K562 (cell line): ENCODE results near the gene DDAH2. TPM values are rescaled to one million over a fixed set of nuclear protein-coding genes. Genes with fewer than 3 reads are reported as not detected.

Source experiments
- ADNP ChIP-seq: fragments of 200-800 bp; sonication (Bioruptor generic); IDR thresholded peaks from 2 replicates; pipeline ENCODE4 v1.6.1; 2016; ENCODE audit warnings: missing genetic modification characterization, missing compliant biosample characterization
- ARID3B ChIP-seq: fragments of 250-450 bp; sonication (Bioruptor Pico); IDR thresholded peaks from 2 replicates; pipeline ENCODE4 v1.4.0; 2020; ENCODE audit warnings: borderline replicate concordance
- ATF1 ChIP-seq, 2 experiments: fragments of 450-650 bp in 1 of 2; IDR thresholded peaks; 2 replicates each; pipeline ENCODE4 v1.6.1; 2016; ENCODE audit warnings: missing compliant biosample characterization in 1 of 2, missing genetic modification characterization in 1 of 2
- CHD1 ChIP-seq: fragments of 200-600 bp; sonication (generic); IDR thresholded peaks from one replicate; pipeline ENCODE4 v1.6.1; 2012; ENCODE audit warnings: mild to moderate bottlenecking, moderate library complexity, low read length, inconsistent platforms
- FOXM1 ChIP-seq, 2 experiments: fragments of 450-650 bp in 1 of 2; sonication (generic) in 1 of 2; formaldehyde crosslinking in 1 of 2; IDR thresholded peaks; 2 replicates each; pipeline versions ENCODE4 v1.6.1 to v1.9.0; 2017 to 2022; ENCODE audit warnings: low read depth in 2 of 2, mild to moderate bottlenecking in 2 of 2, missing genetic modification reagents in 1 of 2, moderate library complexity in 1 of 2
- FOXP1 ChIP-seq: sonication (generic); formaldehyde crosslinking; IDR thresholded peaks from 2 replicates; pipeline ENCODE4 v1.8.0; 2022; ENCODE audit warnings: mild to moderate bottlenecking, missing genetic modification reagents
- NKRF ChIP-seq: fragments of 450-650 bp; IDR thresholded peaks from 2 replicates; pipeline ENCODE4 v1.6.1; 2016; ENCODE audit warnings: borderline replicate concordance
- PCBP1 ChIP-seq: fragments of 200-400 bp; formaldehyde crosslinking; IDR thresholded peaks from 2 replicates; pipeline ENCODE4 v1.6.1; 2018; ENCODE audit warnings: mild to moderate bottlenecking, low read depth, low read length; ENCODE audit not compliant: poor library complexity, severe bottlenecking
- POLR2B ChIP-seq: fragments of 450-650 bp; IDR thresholded peaks from 2 replicates; pipeline ENCODE4 v1.6.1; 2018; ENCODE audit warnings: low read depth; ENCODE audit not compliant: partially characterized antibody
- ZBTB40 ChIP-seq, 2 experiments: fragments of 450-650 bp in 1 of 2; sonication (generic) in 1 of 2; formaldehyde crosslinking in 1 of 2; IDR thresholded peaks; 2 replicates each; pipeline versions ENCODE4 v1.7.1 to v1.9.0; 2016 to 2022; ENCODE audit warnings: inconsistent platforms in 1 of 2, mild to moderate bottlenecking in 1 of 2, missing genetic modification reagents in 1 of 2
- ZNF212 ChIP-seq: fragments of 450-650 bp; formaldehyde crosslinking; IDR thresholded peaks from 2 replicates; pipeline ENCODE4 v1.4.0; 2020; ENCODE audit warnings: mild to moderate bottlenecking
- ZNF384 ChIP-seq: IDR thresholded peaks from 2 replicates; pipeline ENCODE4 v1.6.1; 2012; ENCODE audit warnings: low read depth, low read length, improper control_type of control experiment
- polyA plus RNA-seq, 8 experiments: library from polyadenylated mRNA; depleted of rRNA in 4 of 8; stranded (reverse) in 5 of 8; unstranded in 3 of 8; fragments of >200 nt; fragmentation: Nextera tagmentation in 2 of 8; fragmentation: Illumina TruSeq in 1 of 8; extraction: Ambion mirVana in 2 of 8; extraction: Trizol in 1 of 8; gene quantifications; 2 replicates each; pipeline versions ENCODE4 v1.2.1 to v1.2.3, GENCODE V29; 2011 to 2014; ENCODE audit warnings: inconsistent platforms in 1 of 8, missing spikeins in 1 of 8
- total RNA-seq, 7 experiments: library from RNA; depleted of rRNA in 6 of 7; stranded (reverse); fragments of >200 nt in 6 of 7; fragmentation: Illumina TruSeq in 2 of 7; extraction: Trizol in 2 of 7; gene quantifications; 2 replicates each; pipeline versions ENCODE4 v1.2.1 to v1.2.3, GENCODE V29; 2011 to 2021; ENCODE audit warnings: low replicate concordance in 1 of 7

DDAH2 gene
- total and polyA plus RNA-seq, 9 of the 15 experiments (the other 6 are each of a cell fraction or from before 2014, with no cell fraction given): 1.8 to 45.4 (median 21.4) TPM

- TF ChIP-seq ZBTB40 (IDR thresholded peaks at IDR 0.05) (no peak), ZBTB40 (CRISPR knock-in tag; IDR thresholded peaks at IDR 0.05) (no peak), NKRF (peak; percentile 95), ZNF384 (peak; percentile 49; the same call in 1 of the 2 replicates), CHD1 (peak; percentile 96), ATF1 (CRISPR knock-in tag; IDR thresholded peaks at IDR 0.05) (no peak), ATF1 (tag; IDR thresholded peaks at IDR 0.05) (peak; percentile 94), PCBP1 (peak; percentile 84), POLR2B (peak; percentile 94), FOXM1 (IDR thresholded peaks at IDR 0.05; ENCODE audit: low read depth) (no peak), FOXM1 (CRISPR knock-in tag; IDR thresholded peaks at IDR 0.05; ENCODE audit: low read depth) (peak; percentile 97), ZNF212 (CRISPR knock-in tag) (peak; percentile 64; the same call in 1 of the 2 replicates), FOXP1 (CRISPR knock-in tag) (peak; percentile 100), ARID3B (0 out of 2 replicates have a peak, but pooled peaks have one; percentile 68), ADNP (tag) (no peak)
Observed at GRCh38 chr6:31739639-31740396, 10.7 kb upstream of the DDAH2 start, which contains the start of gene MSH5 (continued).
